OCI-LY3 (cell line): Measurements from ENCODE around the gene C18orf63.
A peak's percentile ranks its signal among the peaks of the same experiment; 100 is the strongest.

Experiments
- H2AFZ ChIP-seq: fragments of 200-600, 300-600 bp; shearing (Covaris generic); 2 replicates; pipeline ENCODE4 v1.6.0; 2014; ENCODE audit warnings: antibody characterized with exemption, low read depth, low read length
- H3K27ac ChIP-seq: fragments of 200-600, 300-600 bp; sonication (generic); 2 replicates; pipeline ENCODE4 v1.5.1; 2014; ENCODE audit warnings: mild to moderate bottlenecking, low read length, moderate library complexity, mixed read lengths
- H3K27me3 ChIP-seq: fragments of 200-600, 300-600 bp; sonication (generic); 2 replicates; pipeline ENCODE4 v1.6.1; 2014; ENCODE audit warnings: low read depth, low read length, mixed read lengths
- H3K36me3 ChIP-seq: fragments of 200-600, 300-600 bp; sonication (generic); replicated peaks from 2 replicates; pipeline ENCODE3; 2014; ENCODE audit warnings: low read depth, low read length, mixed read lengths
- H3K4me1 ChIP-seq: fragments of 300-600, 200-600 bp; sonication (generic); 2 replicates; pipeline ENCODE4 v1.6.1; 2014; ENCODE audit warnings: low read length, mixed read lengths
- H3K4me2 ChIP-seq: fragments of 200-600, 300-600 bp; sonication (generic); 2 replicates; pipeline ENCODE4 v1.6.1; 2014; ENCODE audit warnings: low read length, mixed read lengths
- H3K4me3 ChIP-seq: fragments of 300-600, 200-600 bp; sonication (generic); 2 replicates; pipeline ENCODE4 v1.5.1; 2014; ENCODE audit warnings: antibody characterized with exemption, mild to moderate bottlenecking, low read length, moderate library complexity
- H3K79me2 ChIP-seq: fragments of 300-600, 200-600 bp; shearing (Covaris generic); 2 replicates; pipeline ENCODE4 v1.6.1; 2014; ENCODE audit warnings: mild to moderate bottlenecking, low read length, mixed read lengths
- H3K9ac ChIP-seq: fragments of 300-600, 200-600 bp; shearing (Covaris generic); 2 replicates; pipeline ENCODE4 v1.6.0; 2014; ENCODE audit warnings: mild to moderate bottlenecking, low read length, moderate library complexity
- H3K9me3 ChIP-seq: fragments of 200-600, 300-600 bp; shearing (Covaris generic); 2 replicates; pipeline ENCODE4 v1.6.1; 2014; ENCODE audit warnings: low read length, mixed read lengths; ENCODE audit not compliant: insufficient read depth
- H4K20me1 ChIP-seq: fragments of 200-600, 300-600 bp; sonication (generic); 2 replicates; pipeline ENCODE4 v1.6.1; 2016; ENCODE audit warnings: low read length, mixed read lengths; ENCODE audit not compliant: insufficient read depth
- EZH2phosphoT487 ChIP-seq: fragments of 200-600 bp; shearing (Covaris generic); IDR thresholded peaks from 2 replicates; pipeline ENCODE4 v1.6.1; 2018; ENCODE audit warnings: antibody characterized with exemption, mixed run types, low read depth
- TF ChIP-seq, protein P1 (sequence below): fragments of 200-600, 300-600 bp; sonication (generic); IDR thresholded peaks from 2 replicates; pipeline ENCODE4 v1.5.1; 2014; ENCODE audit warnings: antibody characterized with exemption, low read length, low read depth

The C18orf63 gene

DNA sequence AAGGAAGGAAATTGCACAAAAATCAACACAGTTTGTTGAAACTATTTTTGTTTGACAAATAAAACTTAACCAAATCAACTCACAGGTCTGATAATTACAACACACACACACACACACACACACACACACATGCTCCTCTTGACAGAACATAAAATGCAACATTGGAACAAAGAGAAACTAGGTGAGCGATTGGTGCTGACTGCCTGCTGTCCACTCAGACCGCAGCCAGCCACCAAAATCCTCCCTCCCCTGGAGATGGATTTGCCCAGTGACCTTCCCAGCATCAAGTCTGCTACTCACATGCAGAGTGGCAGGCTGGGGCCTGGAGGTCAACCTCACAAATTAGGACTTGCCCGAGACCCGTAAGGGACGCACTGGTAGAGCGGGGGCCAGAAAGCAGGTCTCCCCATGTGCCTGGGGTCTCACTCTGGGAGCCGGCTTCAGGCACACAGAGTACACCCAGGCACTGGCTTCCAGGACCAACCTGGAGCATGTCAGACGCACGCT, 80.1 kb downstream of the C18orf63 start:
- no peak overlapping the region for H3K4me2 ChIP-seq
- H3K27ac ChIP-seq = no peak overlapping the region
- H3K27me3 ChIP-seq = peaks cover 78% of the 10 kb centered on the region
- TF ChIP-seq EZH2phosphoT487 = no peak
- TF ChIP-seq, protein P1, sequence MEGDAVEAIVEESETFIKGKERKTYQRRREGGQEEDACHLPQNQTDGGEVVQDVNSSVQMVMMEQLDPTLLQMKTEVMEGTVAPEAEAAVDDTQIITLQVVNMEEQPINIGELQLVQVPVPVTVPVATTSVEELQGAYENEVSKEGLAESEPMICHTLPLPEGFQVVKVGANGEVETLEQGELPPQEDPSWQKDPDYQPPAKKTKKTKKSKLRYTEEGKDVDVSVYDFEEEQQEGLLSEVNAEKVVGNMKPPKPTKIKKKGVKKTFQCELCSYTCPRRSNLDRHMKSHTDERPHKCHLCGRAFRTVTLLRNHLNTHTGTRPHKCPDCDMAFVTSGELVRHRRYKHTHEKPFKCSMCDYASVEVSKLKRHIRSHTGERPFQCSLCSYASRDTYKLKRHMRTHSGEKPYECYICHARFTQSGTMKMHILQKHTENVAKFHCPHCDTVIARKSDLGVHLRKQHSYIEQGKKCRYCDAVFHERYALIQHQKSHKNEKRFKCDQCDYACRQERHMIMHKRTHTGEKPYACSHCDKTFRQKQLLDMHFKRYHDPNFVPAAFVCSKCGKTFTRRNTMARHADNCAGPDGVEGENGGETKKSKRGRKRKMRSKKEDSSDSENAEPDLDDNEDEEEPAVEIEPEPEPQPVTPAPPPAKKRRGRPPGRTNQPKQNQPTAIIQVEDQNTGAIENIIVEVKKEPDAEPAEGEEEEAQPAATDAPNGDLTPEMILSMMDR = no peak
- H3K36me3 ChIP-seq = no peaks in the 10 kb centered on the region
- H3K79me2 ChIP-seq = no peaks in the 10 kb centered on the region
- no peaks in the 10 kb centered on the region for H4K20me1 ChIP-seq
- H3K4me1 ChIP-seq = no peaks in the 10 kb centered on the region
- H2AFZ ChIP-seq = no peak overlapping the region
- no peak overlapping the region for H3K9ac ChIP-seq
- H3K4me3 ChIP-seq = no peak overlapping the region
- no peaks in the 10 kb centered on the region for H3K9me3 ChIP-seq

DNA sequence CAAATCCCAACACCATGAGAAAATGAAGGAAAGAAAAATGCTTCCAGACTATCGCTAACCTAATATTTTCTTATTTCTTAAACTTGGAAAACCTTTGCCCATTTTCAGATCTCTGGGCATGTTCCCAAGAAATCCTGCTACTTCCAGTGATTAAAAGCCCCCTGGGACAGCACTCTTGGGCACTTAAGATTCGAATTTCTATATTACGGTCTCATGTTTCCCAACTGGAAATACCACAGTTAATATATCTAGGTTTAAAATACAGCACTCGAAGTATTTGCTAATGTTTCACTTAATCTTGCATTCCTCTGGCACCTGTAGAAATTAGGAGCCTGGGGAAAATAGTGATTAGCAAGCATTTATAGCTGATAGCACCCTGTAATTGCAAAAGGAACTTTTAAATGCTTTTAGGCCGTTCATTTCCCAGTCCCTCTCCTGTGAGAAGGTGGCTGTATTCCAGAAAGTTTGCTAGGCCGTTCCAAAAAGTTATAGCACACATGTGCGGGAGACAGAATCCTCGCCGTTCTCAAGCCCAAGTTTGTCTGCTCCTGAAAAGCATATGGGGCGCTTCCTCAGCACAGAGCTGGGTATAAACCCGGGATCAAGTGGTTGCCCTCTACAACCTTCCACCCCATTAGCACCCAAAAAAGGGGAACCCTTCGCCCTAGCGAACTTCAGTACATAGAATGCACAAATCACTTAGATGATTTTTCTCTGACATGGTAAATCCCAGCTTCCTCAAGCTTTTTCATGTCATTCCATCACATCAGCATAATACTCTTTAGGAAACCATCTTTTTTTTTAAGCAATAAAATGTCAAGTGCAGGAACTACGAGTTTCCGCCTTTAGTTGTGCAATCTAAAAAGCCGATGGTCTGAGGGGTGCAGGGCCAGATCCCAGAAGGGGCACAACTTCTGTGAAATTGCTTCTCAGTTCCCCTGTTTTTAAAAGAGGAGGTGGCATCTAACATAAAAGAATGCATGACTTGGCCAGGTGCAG, 80.8 kb downstream of the C18orf63 start:
- Histone ChIP-seq H3K27ac (no peak overlapping the region), H3K27me3 (peaks cover 76% of the 10 kb centered on the region), H3K79me2 (no peaks in the 10 kb centered on the region), H3K4me1 (no peaks in the 10 kb centered on the region), H4K20me1 (no peaks in the 10 kb centered on the region), H3K4me3 (no peak overlapping the region), H3K36me3 (no peaks in the 10 kb centered on the region), H3K9ac (no peak overlapping the region), H3K9me3 (no peaks in the 10 kb centered on the region), H2AFZ (no peak overlapping the region), H3K4me2 (no peak overlapping the region)
- no peak for TF ChIP-seq EZH2phosphoT487
- TF ChIP-seq, protein P1 = no peak

DNA sequence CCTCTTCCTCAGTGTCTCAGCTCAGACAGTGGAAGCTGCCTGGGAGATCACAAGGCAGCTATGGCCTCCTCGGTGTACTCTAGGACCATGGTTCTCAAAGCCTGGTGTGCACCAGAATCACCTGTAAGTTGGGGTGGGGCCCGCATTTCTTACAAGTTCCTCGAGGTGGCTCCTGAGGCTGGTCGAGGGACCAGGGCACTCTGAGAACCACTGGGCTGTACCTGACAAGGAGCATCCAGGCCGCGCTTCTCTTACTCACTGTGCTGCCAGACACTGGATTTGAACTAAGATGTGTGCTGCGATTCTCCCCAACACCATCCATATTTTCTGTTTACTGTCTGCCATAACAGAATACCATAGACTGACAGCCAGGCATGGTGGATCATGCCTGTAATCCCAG, 81.9 kb downstream of the C18orf63 start:
- no peaks in the 10 kb centered on the region for H3K36me3 ChIP-seq

More for the DNA sequence above, 81.9 kb downstream of the C18orf63 start:
- no peaks in the 10 kb centered on the region for H4K20me1 ChIP-seq
- H3K9ac ChIP-seq = no peak overlapping the region
- no peak overlapping the region for H3K27ac ChIP-seq
- no peaks in the 10 kb centered on the region for H3K4me1 ChIP-seq
- no peaks in the 10 kb centered on the region for H3K9me3 ChIP-seq
- H3K4me2 ChIP-seq = no peak overlapping the region
- TF ChIP-seq EZH2phosphoT487 = no peak
- TF ChIP-seq, protein P1 = peak; percentile 14; the same call in 1 of the 2 replicates
- H3K4me3 ChIP-seq = no peak overlapping the region
- H3K79me2 ChIP-seq = no peaks in the 10 kb centered on the region
- H2AFZ ChIP-seq = no peak overlapping the region
- peaks cover 68% of the 10 kb centered on the region for H3K27me3 ChIP-seq
